Activated CD4-positive, alpha-beta T cell treated with anti-CD3 and anti-CD28 coated beads for 1 hour (primary cell): ENCODE measurements around the gene KIF2A.
A peak's percentile ranks its signal among the peaks of the same experiment; 100 is the strongest.

Experiments used
- DNase-seq: peaks from one replicate; pipeline ENCODE4 v3.0.0-alpha.2; 2020

The KIF2A gene

GRCh38 chr5:62305715-62306322, at the start of gene KIF2A:
Gene KIF2A (plus strand): TSS chr5:62306206. CDS start chr5:62306473, 267 bp downstream.
- DNase-seq: peak; percentile 89

GRCh38 chr5:62257020-62257367, 49.0 kb upstream of the KIF2A start:
- no peak for DNase-seq

- no peak for DNase-seq
These were observed 47.4 kb upstream of the KIF2A start for GRCh38 chr5:62258654-62259053.

- no peak for DNase-seq
These were observed 46.2 kb upstream of the KIF2A start for GRCh38 chr5:62259699-62260250.

GRCh38 chr5:62260513-62260912, 45.5 kb upstream of the KIF2A start:
- no peak for DNase-seq

- no peak for DNase-seq
These were observed 42.6 kb upstream of the KIF2A start for GRCh38 chr5:62263401-62263800.

GRCh38 chr5:62265648-62266112, 40.3 kb upstream of the KIF2A start:
- DNase-seq: no peak

GRCh38 chr5:62266573-62266972, 39.4 kb upstream of the KIF2A start:
- DNase-seq: no peak

GRCh38 chr5:62268234-62268633, 37.8 kb upstream of the KIF2A start:
- no peak for DNase-seq

- DNase-seq: no peak
These were observed 37.2 kb upstream of the KIF2A start for GRCh38 chr5:62268792-62269191.

- no peak for DNase-seq
These were observed 34.6 kb upstream of the KIF2A start for GRCh38 chr5:62271370-62271769.

- no peak for DNase-seq
These were observed 34.1 kb upstream of the KIF2A start for GRCh38 chr5:62271870-62272269.

- no peak for DNase-seq
These were observed 32.3 kb upstream of the KIF2A start for GRCh38 chr5:62273687-62274086.

GRCh38 chr5:62275581-62275980, 30.4 kb upstream of the KIF2A start:
- DNase-seq: no peak

- DNase-seq: no peak
These were observed 24.6 kb upstream of the KIF2A start for GRCh38 chr5:62281411-62281810.

GRCh38 chr5:62282064-62282463, 23.9 kb upstream of the KIF2A start:
- no peak for DNase-seq

GRCh38 chr5:62283005-62283404, 23.0 kb upstream of the KIF2A start:
- DNase-seq: no peak

- no peak for DNase-seq
These were observed 22.1 kb upstream of the KIF2A start for GRCh38 chr5:62283861-62284260.

GRCh38 chr5:62284946-62285891, 20.8 kb upstream of the KIF2A start:
- DNase-seq: no peak

- no peak for DNase-seq
These were observed 19.2 kb upstream of the KIF2A start for GRCh38 chr5:62286834-62287233.

- DNase-seq: no peak
These were observed 18.8 kb upstream of the KIF2A start for GRCh38 chr5:62287237-62287636.

GRCh38 chr5:62288118-62288517, 17.9 kb upstream of the KIF2A start:
- no peak for DNase-seq

- DNase-seq: no peak
These were observed 16.2 kb upstream of the KIF2A start for GRCh38 chr5:62289813-62290212.

GRCh38 chr5:62291829-62292228, 14.2 kb upstream of the KIF2A start:
- DNase-seq: peak; percentile 53
